AG04450 (cell line): ENCODE data around the gene CCNT1. TPM values are rescaled to one million over a fixed set of nuclear protein-coding genes. Genes with fewer than 3 reads are reported as not detected.

ENCODE experiments used
- CTCF ChIA-PET: fragments of 300-600, 350-600 bp; formaldehyde crosslinking; extraction: SDS; loops from one replicate; lab custom pipeline; 2022; ENCODE audit warnings: antibody characterized with exemption, inconsistent platforms; lab: Charles Lee
- POLR2A ChIA-PET: fragments of 350-600 bp; formaldehyde crosslinking; extraction: SDS; loops from one replicate; lab custom pipeline; 2021; ENCODE audit warnings: antibody characterized with exemption, inconsistent platforms; lab: Yijun Ruan, JAX
- DNase-seq: peaks from one replicate; pipeline ENCODE4 v3.0.0-alpha.2; 2011; ENCODE audit warnings: low read depth, low spot score
- H3K27ac ChIP-seq: one replicate; pipeline ENCODE4 v1.5.1; 2012; ENCODE audit warnings: low read depth, low read length, control low read depth
- H3K27me3 ChIP-seq: one replicate; pipeline ENCODE4 v1.6.0; 2012; ENCODE audit warnings: low read length; ENCODE audit not compliant: control insufficient read depth, insufficient read depth
- H3K4me3 ChIP-seq: 2 replicates; pipeline ENCODE4 v1.5.1; 2011; ENCODE audit warnings: mild to moderate bottlenecking, low read depth, low read length, control low read depth
- H3K9me3 ChIP-seq: 2 replicates; pipeline ENCODE4 v1.5.1; 2012; ENCODE audit warnings: low read length; ENCODE audit not compliant: control insufficient read depth, insufficient read depth
- polyA plus RNA-seq: library from polyadenylated mRNA; depleted of rRNA; stranded (reverse); fragments of >200 nt; gene quantifications from 2 replicates; pipeline ENCODE4 v1.2.3, GENCODE V29; 2011
- TF ChIP-seq, protein P1 (sequence below): IDR thresholded peaks from 2 replicates; pipeline ENCODE4 v1.5.1; 2011; ENCODE audit warnings: low read depth, low read length, control low read depth, inconsistent platforms

Gene CCNT1
- polyA plus RNA-seq, 1 experiment = 30.8 TPM

- CTCF ChIA-PET = interaction anchor here (1.3 kb wide), 1 partner anchor 17 kb away, joined by 3 read pairs; no protein-coding TSS in a partner anchor
- TF ChIP-seq, protein P1, sequence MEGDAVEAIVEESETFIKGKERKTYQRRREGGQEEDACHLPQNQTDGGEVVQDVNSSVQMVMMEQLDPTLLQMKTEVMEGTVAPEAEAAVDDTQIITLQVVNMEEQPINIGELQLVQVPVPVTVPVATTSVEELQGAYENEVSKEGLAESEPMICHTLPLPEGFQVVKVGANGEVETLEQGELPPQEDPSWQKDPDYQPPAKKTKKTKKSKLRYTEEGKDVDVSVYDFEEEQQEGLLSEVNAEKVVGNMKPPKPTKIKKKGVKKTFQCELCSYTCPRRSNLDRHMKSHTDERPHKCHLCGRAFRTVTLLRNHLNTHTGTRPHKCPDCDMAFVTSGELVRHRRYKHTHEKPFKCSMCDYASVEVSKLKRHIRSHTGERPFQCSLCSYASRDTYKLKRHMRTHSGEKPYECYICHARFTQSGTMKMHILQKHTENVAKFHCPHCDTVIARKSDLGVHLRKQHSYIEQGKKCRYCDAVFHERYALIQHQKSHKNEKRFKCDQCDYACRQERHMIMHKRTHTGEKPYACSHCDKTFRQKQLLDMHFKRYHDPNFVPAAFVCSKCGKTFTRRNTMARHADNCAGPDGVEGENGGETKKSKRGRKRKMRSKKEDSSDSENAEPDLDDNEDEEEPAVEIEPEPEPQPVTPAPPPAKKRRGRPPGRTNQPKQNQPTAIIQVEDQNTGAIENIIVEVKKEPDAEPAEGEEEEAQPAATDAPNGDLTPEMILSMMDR = no peak
- POLR2A ChIA-PET = no interaction called here
- no peak overlapping the region for H3K4me3 ChIP-seq
- H3K27me3 ChIP-seq = no peaks in the 10 kb centered on the region
- H3K9me3 ChIP-seq = no peaks in the 10 kb centered on the region
- no peak overlapping the region for H3K27ac ChIP-seq
- no peak for DNase-seq
Measured at GRCh38 chr12:48693572-48693971, 22.9 kb downstream of the CCNT1 start.

DNA sequence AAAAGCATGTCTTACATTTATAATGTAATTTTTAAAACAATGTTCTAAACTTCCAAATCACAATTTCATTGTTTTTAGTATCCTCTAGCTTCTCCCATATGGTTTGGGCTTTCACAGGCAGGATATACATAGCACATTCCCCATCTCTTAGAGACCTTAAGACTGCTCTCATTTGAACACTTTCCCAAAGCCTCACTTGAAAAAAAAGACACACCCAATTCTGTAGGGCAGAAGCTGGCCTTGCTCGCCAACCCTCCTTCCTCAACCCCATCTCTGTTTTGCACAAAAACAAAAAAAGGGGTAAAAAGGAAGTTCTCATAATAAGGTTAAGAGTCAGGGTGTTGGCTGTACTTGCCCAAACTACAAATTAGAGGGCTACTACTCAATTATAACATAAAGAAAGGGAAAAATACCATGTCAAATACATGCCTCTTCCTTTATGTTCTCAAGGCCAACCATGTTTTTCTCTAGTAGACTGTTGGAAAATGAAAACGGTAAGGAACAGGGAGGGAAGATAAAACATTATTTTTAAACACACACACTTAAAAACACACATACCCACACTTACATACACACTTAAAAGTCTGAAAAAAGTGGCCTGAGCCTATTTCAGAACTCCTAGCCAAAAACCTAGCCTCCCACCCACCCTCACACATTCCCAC lies 24.6 kb downstream of the CCNT1 start:
- Histone ChIP-seq H3K27ac (no peak overlapping the region), H3K4me3 (no peak overlapping the region), H3K9me3 (no peaks in the 10 kb centered on the region), H3K27me3 (no peaks in the 10 kb centered on the region)
- POLR2A ChIA-PET = interaction anchor here (1.6 kb wide), 1 partner anchor 10 kb away, joined by 8 read pairs; the partner anchor contains the start of gene KANSL2
- no peak for DNase-seq
- TF ChIP-seq, protein P1 = no peak
- CTCF ChIA-PET = no interaction called here

DNA sequence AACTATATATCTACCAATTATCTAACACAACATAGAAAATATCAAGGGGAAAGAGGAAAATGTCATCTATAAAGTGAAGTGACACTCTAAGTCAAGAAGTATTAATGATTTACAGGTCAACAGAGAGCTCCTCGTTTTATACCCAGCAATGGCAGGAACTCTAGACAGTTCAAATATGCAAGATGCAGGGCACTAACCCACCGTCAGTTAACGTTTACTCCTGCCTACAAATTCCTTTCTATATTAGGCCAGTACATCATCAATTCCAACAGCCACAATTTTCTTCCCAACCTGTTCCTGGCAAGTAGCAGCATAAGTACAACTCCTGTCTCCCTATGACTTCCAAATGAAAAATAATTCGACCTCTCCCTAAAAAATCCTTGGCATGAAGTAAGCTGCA lies 25.5 kb downstream of the CCNT1 start:
- no peaks in the 10 kb centered on the region for H3K9me3 ChIP-seq
- H3K4me3 ChIP-seq = no peak overlapping the region
- H3K27ac ChIP-seq = no peak overlapping the region
- CTCF ChIA-PET = interaction anchor here (1.3 kb wide), 1 partner anchor 62 kb away, joined by 5 read pairs; no protein-coding TSS in a partner anchor
- TF ChIP-seq, protein P1 = no peak
- no peak for DNase-seq
- H3K27me3 ChIP-seq = no peaks in the 10 kb centered on the region
- POLR2A ChIA-PET = interaction anchor here (1.6 kb wide), 1 partner anchor 9 kb away, joined by 8 read pairs; the partner anchor contains the start of gene KANSL2

DNA sequence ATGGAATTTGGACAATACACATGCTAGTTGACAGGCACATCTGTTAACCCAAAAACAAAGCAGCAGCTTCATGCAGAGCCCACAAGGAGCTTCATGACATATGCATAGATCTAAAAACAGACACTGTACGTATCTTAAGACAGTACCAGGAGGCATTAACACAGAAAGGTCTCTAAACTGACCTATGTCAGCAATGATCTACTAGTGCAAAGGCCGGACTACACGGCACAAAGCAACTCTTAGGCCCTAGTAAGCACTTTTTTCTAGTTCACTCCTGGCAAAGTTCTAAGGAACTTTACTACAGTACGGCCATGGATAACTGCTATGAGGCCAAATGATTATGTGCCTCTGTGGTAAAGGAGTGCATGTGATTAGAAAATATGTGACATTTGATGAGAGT lies 26.1 kb downstream of the CCNT1 start:
- ChIA-PET POLR2A (interaction anchor here (1.6 kb wide), 1 partner anchor 8 kb away, joined by 8 read pairs; the partner anchor contains the start of gene KANSL2), CTCF (interaction anchor here (1.3 kb wide), 1 partner anchor 63 kb away, joined by 5 read pairs; no protein-coding TSS in a partner anchor)
- H3K27me3 ChIP-seq = no peaks in the 10 kb centered on the region
- H3K4me3 ChIP-seq = no peak overlapping the region
- H3K27ac ChIP-seq = no peak overlapping the region
- no peaks in the 10 kb centered on the region for H3K9me3 ChIP-seq
- TF ChIP-seq, protein P1 = no peak
- no peak for DNase-seq

GRCh38 chr12:48688836-48689235 lies 27.7 kb downstream of the CCNT1 start:
- Histone ChIP-seq H3K4me3 (no peak overlapping the region), H3K9me3 (no peaks in the 10 kb centered on the region), H3K27ac (no peak overlapping the region), H3K27me3 (no peaks in the 10 kb centered on the region)
- CTCF ChIA-PET = no interaction called here
- no peak for DNase-seq
- TF ChIP-seq, protein P1 = no peak
- POLR2A ChIA-PET = no interaction called here
